Esophagus muscularis mucosa (tissue), 3 donors: ENCODE data around the gene SH3BP5.

Experiments
- CTCF ChIP-seq, 3 experiments: fragments of 200-600 bp in 2 of 3; fragments of 450-650 bp in 1 of 3; sonication (generic) in 2 of 3; IDR thresholded peaks; one replicate each; pipeline ENCODE4 v1.5.1; 2017 to 2019; ENCODE audit warnings: antibody characterized with exemption in 3 of 3, mild to moderate bottlenecking in 2 of 3, moderate library complexity in 1 of 3
- EP300 ChIP-seq: sonication (generic); formaldehyde crosslinking; IDR thresholded peaks from one replicate; pipeline ENCODE4 v1.6.1; 2017; ENCODE audit warnings: antibody characterized with exemption

- TF ChIP-seq CTCF (IDR thresholded peaks at IDR 0.05) = no peak
- TF ChIP-seq EP300 = no peak
Observed at GRCh38 chr3:15266510-15267376, 65.6 kb downstream of the SH3BP5 start.
